ENCODE measurements around the gene SCFD2. TPM values are rescaled to one million over a fixed set of nuclear protein-coding genes. Genes with fewer than 3 reads are reported as not detected.
"Not testable (repeated sequence)": the region's sequence is repeated elsewhere in the genome, so short reads cannot be mapped to it uniquely, and the experiment has no call there.

The SCFD2 gene
- total RNA-seq, 1 experiment from 2014 or later, result 36.6 TPM

DNA sequence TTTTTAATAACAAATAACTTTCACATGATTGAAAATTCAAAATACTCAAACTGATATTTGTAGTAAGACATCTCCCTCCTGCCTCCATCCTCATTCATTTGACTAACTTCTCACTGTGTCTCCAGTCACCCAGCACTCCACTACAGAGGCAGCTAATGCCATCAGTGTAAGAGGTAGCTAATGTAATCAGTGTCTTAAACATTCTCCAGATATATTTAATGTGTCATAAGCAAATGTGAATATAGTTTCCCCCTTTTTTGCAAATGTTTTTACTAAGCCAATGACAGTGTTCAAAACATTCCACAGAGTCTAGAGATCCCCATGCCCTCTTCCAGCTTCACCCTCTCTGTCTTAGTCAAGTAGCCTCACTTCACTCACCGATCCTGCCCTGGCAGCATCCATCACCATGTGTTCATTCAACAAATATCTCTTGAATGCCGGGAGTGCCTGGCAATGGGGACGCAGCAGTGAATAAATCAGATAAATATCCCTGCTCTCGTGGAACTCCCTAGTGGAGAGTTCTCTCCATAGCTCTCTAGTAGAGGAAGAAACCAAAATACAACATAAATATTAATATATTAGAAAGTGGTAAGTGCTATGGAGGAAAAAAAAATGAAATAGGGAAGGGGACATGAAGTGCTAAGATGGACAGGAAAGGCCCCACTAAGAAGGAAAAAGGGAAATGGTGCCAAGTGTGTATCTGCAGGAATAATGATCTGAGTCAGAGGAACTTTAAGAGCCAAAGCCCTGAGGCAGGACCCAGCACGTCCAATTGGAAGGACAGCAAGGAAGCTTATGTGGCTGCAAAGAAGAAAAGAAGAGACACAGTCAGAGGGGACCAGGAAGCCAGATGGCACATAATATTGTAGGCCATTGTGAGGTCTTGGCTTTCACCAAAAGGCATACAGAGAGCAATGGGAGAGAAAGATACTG, 18.7 kb downstream of the SCFD2 start:
- ChIA-PET CTCF (interaction anchor here (0.6 to 0.7 kb wide), 3 partner anchors 34 to 1245 kb away, joined by 3 read pairs; no protein-coding TSS in a partner anchor), POLR2A (ENCODE audit: unreplicated experiment) (no interaction called here)
- peak; percentile 84 for DNase-seq

GRCh38 chr4:53346392-53346791, 19.5 kb downstream of the SCFD2 start:
- H3K4me3 ChIP-seq (ENCODE audit: low read length); POLR2A ChIA-PET (ENCODE audit: unreplicated experiment); H3K4me2 ChIP-seq (ENCODE audit: low read length); H3K9me2 ChIP-seq (replicated peaks; ENCODE audit: low read length); H3K9ac ChIP-seq (ENCODE audit: low read length); H3K9me3 ChIP-seq (ENCODE audit: low read length); H2AFZ ChIP-seq (ENCODE audit: low read length); H4K20me1 ChIP-seq (ENCODE audit: low read length); H3K36me3 ChIP-seq (ENCODE audit: low read depth, low read length); BruUV-seq (replicated peaks); DNase-seq; H3F3A ChIP-seq (ENCODE audit: low read length, unreplicated experiment); H3K27me3 ChIP-seq (ENCODE audit: low read length); H3K27ac ChIP-seq (ENCODE audit: low read length); intact Hi-C loops (cut with micrococcal nuclease); H3K79me2 ChIP-seq (ENCODE audit: low read length); H3K4me1 ChIP-seq (ENCODE audit: insufficient read depth, low read length): not testable (repeated sequence)
- ATAC-seq, result peak; percentile 39
- CTCF ChIA-PET, result interaction anchor here (0.7 kb wide), 1 partner anchor 1244 kb away, joined by 3 read pairs; no protein-coding TSS in a partner anchor

More for the DNA sequence above, 18.7 kb downstream of the SCFD2 start:
- H3K79me2 ChIP-seq (ENCODE audit: low read length), result no peaks in the 10 kb centered on the region
- H3K4me1 ChIP-seq (ENCODE audit: insufficient read depth, low read length), result peaks cover 9% of the 10 kb centered on the region
- no peaks in the 10 kb centered on the region for H4K20me1 ChIP-seq (ENCODE audit: low read length)
- intact Hi-C loops (cut with micrococcal nuclease), result no loop called here
- no peak overlapping the region for H3K9ac ChIP-seq (ENCODE audit: low read length)
- no peaks in the 10 kb centered on the region for H3K9me2 ChIP-seq (replicated peaks; ENCODE audit: low read length)
- no peak overlapping the region for H3K4me2 ChIP-seq (ENCODE audit: low read length)
- H3K36me3 ChIP-seq (ENCODE audit: low read depth, low read length), result peaks cover 9% of the 10 kb centered on the region; the same call in 1 of the 2 replicates
- peak; percentile 88 for ATAC-seq
- no peaks in the 10 kb centered on the region for H3K9me3 ChIP-seq (ENCODE audit: low read length)
- peaks cover 4% of the 10 kb centered on the region for H3F3A ChIP-seq (ENCODE audit: low read length, unreplicated experiment)
- no TSS peak for BruUV-seq (replicated peaks)
- no peaks in the 10 kb centered on the region for H3K27me3 ChIP-seq (ENCODE audit: low read length)
- H3K4me3 ChIP-seq (ENCODE audit: low read length), result no peak overlapping the region
- TF ChIP-seq EZH2 (IDR thresholded peaks at IDR 0.05; ENCODE audit: low read length, unreplicated experiment) (no peak), EZH2phosphoT487 (IDR thresholded peaks at IDR 0.05; ENCODE audit: borderline replicate concordance, low read length) (no peak), CTCF (conservative IDR thresholded peaks at IDR 0.05; ENCODE audit: low read depth, low read length) (no peak)
- H3K27ac ChIP-seq (ENCODE audit: low read length), result 0 out of 2 replicates have a peak overlapping the region, but pooled peaks have one; percentile 12
- H2AFZ ChIP-seq (ENCODE audit: low read length), result no peak overlapping the region

DNA sequence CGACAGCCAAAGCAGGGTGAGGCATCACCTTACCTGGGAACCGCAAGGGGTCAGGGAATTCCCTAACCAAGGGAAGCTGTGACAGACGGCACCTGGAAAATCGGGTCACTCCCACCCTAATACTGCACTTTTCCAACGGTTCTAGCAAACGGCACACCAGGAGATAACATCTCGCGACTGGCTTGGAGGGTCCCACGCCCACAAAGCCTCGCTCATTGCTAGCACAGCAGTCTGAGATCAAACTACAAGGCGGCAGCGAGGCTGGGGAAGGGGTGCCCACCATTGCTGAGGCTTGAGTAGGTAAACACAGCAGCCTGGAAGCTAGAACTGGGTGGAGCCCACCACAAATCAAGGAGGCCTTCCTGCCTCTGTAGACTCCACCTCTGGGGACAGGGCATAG, 25.7 kb downstream of the SCFD2 start:
- H3K4me1 ChIP-seq (ENCODE audit: insufficient read depth, low read length); BruUV-seq (replicated peaks); H3K27me3 ChIP-seq (ENCODE audit: low read length); H3K79me2 ChIP-seq (ENCODE audit: low read length); CTCF ChIA-PET; H3F3A ChIP-seq (ENCODE audit: low read length, unreplicated experiment); H3K9me3 ChIP-seq (ENCODE audit: low read length); DNase-seq; H3K4me3 ChIP-seq (ENCODE audit: low read length); H3K36me3 ChIP-seq (ENCODE audit: low read depth, low read length); H2AFZ ChIP-seq (ENCODE audit: low read length); H3K9me2 ChIP-seq (replicated peaks; ENCODE audit: low read length); ATAC-seq; H4K20me1 ChIP-seq (ENCODE audit: low read length); H3K4me2 ChIP-seq (ENCODE audit: low read length); H3K27ac ChIP-seq (ENCODE audit: low read length); H3K9ac ChIP-seq (ENCODE audit: low read length); intact Hi-C loops (cut with micrococcal nuclease): not testable (repeated sequence)
- POLR2A ChIA-PET (ENCODE audit: unreplicated experiment), result interaction anchor here (0.6 kb wide), 1 partner anchor 140 kb away, joined by 4 read pairs; no protein-coding TSS in a partner anchor

GRCh38 chr4:53334916-53335315, 30.9 kb downstream of the SCFD2 start:
- POLR2A ChIA-PET (ENCODE audit: unreplicated experiment); H3K9me2 ChIP-seq (replicated peaks; ENCODE audit: low read length); H3K9ac ChIP-seq (ENCODE audit: low read length); H3K4me2 ChIP-seq (ENCODE audit: low read length); intact Hi-C loops (cut with micrococcal nuclease); H3F3A ChIP-seq (ENCODE audit: low read length, unreplicated experiment); ATAC-seq; BruUV-seq (replicated peaks); H3K4me1 ChIP-seq (ENCODE audit: insufficient read depth, low read length); H3K27me3 ChIP-seq (ENCODE audit: low read length); H4K20me1 ChIP-seq (ENCODE audit: low read length); H3K79me2 ChIP-seq (ENCODE audit: low read length); H3K27ac ChIP-seq (ENCODE audit: low read length); H3K36me3 ChIP-seq (ENCODE audit: low read depth, low read length); DNase-seq; CTCF ChIA-PET; H3K4me3 ChIP-seq (ENCODE audit: low read length); H3K9me3 ChIP-seq (ENCODE audit: low read length); H2AFZ ChIP-seq (ENCODE audit: low read length): not testable (repeated sequence)

Data from PC-3 (cell line).